HG03342 (cell line): ENCODE data around the gene ADCY2.

ENCODE experiments used
- ATAC-seq: cut with Tn5 transposase; IDR thresholded peaks from one replicate; pipeline ENCODE4 v1.9.1; 2021; ENCODE audit warnings: mild to moderate bottlenecking, moderate library complexity; ENCODE audit not compliant: unreplicated experiment

ADCY2 gene

GRCh38 chr5:7714697-7715096 is 318.8 kb downstream of the ADCY2 start:
- no peak for ATAC-seq

GRCh38 chr5:7717691-7718090 is 321.8 kb downstream of the ADCY2 start:
- no peak for ATAC-seq

GRCh38 chr5:7728076-7728475 is 332.1 kb downstream of the ADCY2 start:
- ATAC-seq, result no peak

- no peak for ATAC-seq
These were observed 345.6 kb downstream of the ADCY2 start for GRCh38 chr5:7741415-7742065.

- no peak for ATAC-seq
These were observed 346.3 kb downstream of the ADCY2 start for GRCh38 chr5:7742241-7742656.

- ATAC-seq, result no peak
These were observed 350.1 kb downstream of the ADCY2 start for GRCh38 chr5:7745882-7746610.

- no peak for ATAC-seq
These were observed 351.8 kb downstream of the ADCY2 start for GRCh38 chr5:7747728-7748127.

GRCh38 chr5:7749626-7750025 is 353.7 kb downstream of the ADCY2 start:
- no peak for ATAC-seq

GRCh38 chr5:7751874-7752273 is 355.9 kb downstream of the ADCY2 start:
- no peak for ATAC-seq

GRCh38 chr5:7753181-7753580 is 357.2 kb downstream of the ADCY2 start:
- no peak for ATAC-seq

GRCh38 chr5:7753596-7753995 is 357.7 kb downstream of the ADCY2 start:
- no peak for ATAC-seq

- ATAC-seq, result no peak
These were observed 358.6 kb downstream of the ADCY2 start for GRCh38 chr5:7754490-7754889.

GRCh38 chr5:7754997-7755596 is 359.2 kb downstream of the ADCY2 start:
- peak; percentile 75 for ATAC-seq

GRCh38 chr5:7755958-7756357 is 360.0 kb downstream of the ADCY2 start:
- ATAC-seq, result no peak

- ATAC-seq, result no peak
These were observed 360.5 kb downstream of the ADCY2 start for GRCh38 chr5:7756453-7756852.

- ATAC-seq, result no peak
These were observed 363.4 kb downstream of the ADCY2 start for GRCh38 chr5:7759257-7759871.

- no peak for ATAC-seq
These were observed 364.1 kb downstream of the ADCY2 start for GRCh38 chr5:7759951-7760580.

GRCh38 chr5:7762267-7762666 is 366.3 kb downstream of the ADCY2 start:
- peak; percentile 57 for ATAC-seq

- ATAC-seq, result no peak
These were observed 367.7 kb downstream of the ADCY2 start for GRCh38 chr5:7763621-7764072.

- no peak for ATAC-seq
These were observed 368.5 kb downstream of the ADCY2 start for GRCh38 chr5:7764452-7764851.

- no peak for ATAC-seq
These were observed 374.5 kb downstream of the ADCY2 start for GRCh38 chr5:7770436-7770835.
